ENCODE measurements around the gene RTEL1. TPM values are rescaled to one million over a fixed set of nuclear protein-coding genes. Genes with fewer than 3 reads are reported as not detected.
A peak's percentile ranks its signal among the peaks of the same experiment; 100 is the strongest.

Gene RTEL1
- total and polyA plus RNA-seq, 9 of the 15 experiments (the other 6 are each of a cell fraction or from before 2014, with no cell fraction given): 0.36 to 61.0 (median 17.9) TPM

DNA sequence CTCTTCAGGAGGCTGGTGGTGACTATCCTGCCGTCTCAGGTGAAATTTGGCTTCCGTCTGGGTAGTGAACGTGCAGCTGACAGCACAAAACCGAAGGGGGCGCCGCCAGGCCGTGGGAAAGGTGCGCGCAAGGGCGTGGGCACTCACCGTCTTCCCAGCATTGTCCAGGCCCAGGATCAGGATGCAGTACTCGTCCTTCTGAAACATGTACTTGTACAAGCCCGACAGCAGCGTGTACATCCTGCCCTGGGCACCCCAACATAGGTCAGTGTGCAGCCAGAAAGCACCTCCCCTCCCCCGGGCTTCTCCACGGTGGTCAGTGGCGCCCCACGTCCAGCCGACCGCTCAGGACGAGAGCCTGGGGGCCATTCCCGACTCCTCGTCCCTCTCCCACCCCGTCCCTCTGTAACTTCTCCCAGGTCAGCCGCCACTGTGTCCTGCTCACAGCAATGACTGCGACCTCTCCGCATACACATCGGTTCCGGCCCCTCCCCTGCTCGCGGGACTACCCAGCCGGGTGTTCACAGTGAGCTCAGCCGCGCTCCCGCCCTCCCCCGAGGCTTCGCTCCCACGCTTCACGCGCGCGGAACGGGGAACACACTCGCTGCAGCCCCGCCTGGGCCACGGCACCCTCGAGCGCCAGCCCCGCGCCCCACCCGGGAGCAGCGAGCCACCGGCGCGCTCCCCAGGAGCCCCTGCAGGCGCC lies 48.9 kb downstream of the RTEL1 start (continued):
- TF ChIP-seq MYC (IDR thresholded peaks at IDR 0.05; ENCODE audit: low read depth, low read length) (peak; percentile 63), MYC (CRISPR knock-in tag; IDR thresholded peaks at IDR 0.05; ENCODE audit: borderline replicate concordance, low read depth) (no peak), SAFB (IDR thresholded peaks at IDR 0.05; ENCODE audit: borderline replicate concordance, low read depth, low read length) (peak; percentile 69; the same call in 1 of the 2 replicates), SMC3 (conservative IDR thresholded peaks at IDR 0.05; ENCODE audit: insufficient read depth, low read depth, low read length) (peak; percentile 71), CTBP1 (IDR thresholded peaks at IDR 0.05; ENCODE audit: borderline replicate concordance) (peak; percentile 65; the same call in 1 of the 2 replicates), IRF2 (CRISPR knock-in tag; IDR thresholded peaks at IDR 0.05) (0 out of 2 replicates have a peak, but pooled peaks have one; percentile 71), ZNF395 (CRISPR knock-in tag; IDR thresholded peaks at IDR 0.05) (0 out of 2 replicates have a peak, but pooled peaks have one; percentile 2)
- TF ChIP-seq, protein P1, sequence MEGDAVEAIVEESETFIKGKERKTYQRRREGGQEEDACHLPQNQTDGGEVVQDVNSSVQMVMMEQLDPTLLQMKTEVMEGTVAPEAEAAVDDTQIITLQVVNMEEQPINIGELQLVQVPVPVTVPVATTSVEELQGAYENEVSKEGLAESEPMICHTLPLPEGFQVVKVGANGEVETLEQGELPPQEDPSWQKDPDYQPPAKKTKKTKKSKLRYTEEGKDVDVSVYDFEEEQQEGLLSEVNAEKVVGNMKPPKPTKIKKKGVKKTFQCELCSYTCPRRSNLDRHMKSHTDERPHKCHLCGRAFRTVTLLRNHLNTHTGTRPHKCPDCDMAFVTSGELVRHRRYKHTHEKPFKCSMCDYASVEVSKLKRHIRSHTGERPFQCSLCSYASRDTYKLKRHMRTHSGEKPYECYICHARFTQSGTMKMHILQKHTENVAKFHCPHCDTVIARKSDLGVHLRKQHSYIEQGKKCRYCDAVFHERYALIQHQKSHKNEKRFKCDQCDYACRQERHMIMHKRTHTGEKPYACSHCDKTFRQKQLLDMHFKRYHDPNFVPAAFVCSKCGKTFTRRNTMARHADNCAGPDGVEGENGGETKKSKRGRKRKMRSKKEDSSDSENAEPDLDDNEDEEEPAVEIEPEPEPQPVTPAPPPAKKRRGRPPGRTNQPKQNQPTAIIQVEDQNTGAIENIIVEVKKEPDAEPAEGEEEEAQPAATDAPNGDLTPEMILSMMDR (IDR thresholded peaks at IDR 0.05 in 2 of 3, conservative IDR thresholded peaks at IDR 0.05 in 1 of 3; ENCODE audit: insufficient read depth in 2 of 3, low read depth in 1 of 3, low read length in 3 of 3): peak; percentile 82 to 88 (median 84)
